Activated CD8-positive, alpha-beta memory T cell treated with anti-CD3 and anti-CD28 coated beads for 1 hour (primary cell): ENCODE measurements around the gene ABCC2.
"Not testable (repeated sequence)": the region's sequence is repeated elsewhere in the genome, so short reads cannot be mapped to it uniquely, and the experiment has no call there.

Experiments used
- DNase-seq, 2 donors: peaks; one replicate each; pipeline ENCODE4 v3.0.0-alpha.2; 2020; ENCODE audit warnings: low read depth in 1 of 2; ENCODE audit errors: extremely low read depth in 1 of 2

ABCC2 gene

GRCh38 chr10:99851825-99852224, 69.4 kb downstream of the ABCC2 start:
- DNase-seq = no peak

- no peak for DNase-seq
Measured at GRCh38 chr10:99852481-99853213, 70.2 kb downstream of the ABCC2 start.

DNA sequence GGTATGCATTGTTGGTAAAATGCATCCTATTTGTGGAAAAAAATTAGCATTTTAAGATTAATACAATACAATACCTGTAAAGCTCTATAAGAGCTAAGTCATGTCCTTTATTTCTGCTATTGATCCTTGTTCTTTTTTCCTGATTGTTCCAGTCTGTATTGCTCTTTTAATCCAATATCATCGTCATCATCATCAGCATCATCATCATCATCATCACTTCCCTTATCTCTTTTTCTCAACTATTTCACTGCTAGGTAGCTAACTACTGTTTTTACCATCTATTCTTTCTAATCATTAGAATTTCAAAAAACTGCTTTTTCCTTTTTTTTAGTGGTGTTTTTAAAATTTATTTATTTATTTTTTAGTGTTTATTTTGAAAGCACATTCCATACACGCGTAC, 71.2 kb downstream of the ABCC2 start:
- no peak for DNase-seq

GRCh38 chr10:99854860-99855259, 72.4 kb downstream of the ABCC2 start:
- DNase-seq = no peak

GRCh38 chr10:99855479-99856071, 73.1 kb downstream of the ABCC2 start:
- no peak for DNase-seq

DNA sequence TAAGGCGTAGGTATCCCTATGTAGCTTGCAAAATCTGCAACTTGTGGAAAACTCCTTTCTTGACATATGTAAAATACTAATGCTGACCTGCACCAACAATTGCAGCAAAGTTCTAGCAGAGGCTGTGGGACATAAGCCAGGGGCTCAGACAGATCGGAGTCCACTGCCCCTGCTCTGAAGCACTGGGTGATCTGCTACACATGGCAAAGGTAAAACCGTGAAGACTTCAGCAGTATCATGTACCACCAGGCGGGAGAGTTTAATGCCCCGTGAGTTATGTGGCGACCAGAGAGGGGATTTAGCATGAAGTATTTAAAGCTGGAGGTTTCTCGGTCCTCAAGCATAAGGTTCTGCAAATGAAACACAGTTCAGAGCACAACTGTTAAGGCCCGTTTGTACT, 76.4 kb downstream of the ABCC2 start:
- DNase-seq = no peak

DNA sequence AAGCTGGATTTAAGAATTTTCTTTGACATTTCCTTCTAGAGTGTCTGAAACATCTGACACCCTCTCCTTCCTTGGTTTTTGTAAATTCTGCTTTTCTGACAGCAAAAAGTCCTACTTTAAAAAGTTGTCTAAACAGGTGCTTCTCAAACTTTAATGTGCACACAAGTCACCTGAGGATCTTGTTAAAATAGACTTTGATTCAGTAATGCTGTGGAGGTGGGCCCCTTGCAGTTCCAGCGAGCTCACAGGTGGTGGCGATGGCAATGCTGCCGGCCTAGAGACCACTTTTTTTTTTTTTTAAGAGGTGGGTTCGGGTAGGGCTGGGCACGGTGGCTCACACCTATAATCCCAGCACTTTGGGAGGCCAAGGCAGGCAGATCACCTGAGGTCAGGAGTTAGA, 77.1 kb downstream of the ABCC2 start:
- DNase-seq = no peak

GRCh38 chr10:99860466-99860865, 78.0 kb downstream of the ABCC2 start:
- DNase-seq = no peak

DNA sequence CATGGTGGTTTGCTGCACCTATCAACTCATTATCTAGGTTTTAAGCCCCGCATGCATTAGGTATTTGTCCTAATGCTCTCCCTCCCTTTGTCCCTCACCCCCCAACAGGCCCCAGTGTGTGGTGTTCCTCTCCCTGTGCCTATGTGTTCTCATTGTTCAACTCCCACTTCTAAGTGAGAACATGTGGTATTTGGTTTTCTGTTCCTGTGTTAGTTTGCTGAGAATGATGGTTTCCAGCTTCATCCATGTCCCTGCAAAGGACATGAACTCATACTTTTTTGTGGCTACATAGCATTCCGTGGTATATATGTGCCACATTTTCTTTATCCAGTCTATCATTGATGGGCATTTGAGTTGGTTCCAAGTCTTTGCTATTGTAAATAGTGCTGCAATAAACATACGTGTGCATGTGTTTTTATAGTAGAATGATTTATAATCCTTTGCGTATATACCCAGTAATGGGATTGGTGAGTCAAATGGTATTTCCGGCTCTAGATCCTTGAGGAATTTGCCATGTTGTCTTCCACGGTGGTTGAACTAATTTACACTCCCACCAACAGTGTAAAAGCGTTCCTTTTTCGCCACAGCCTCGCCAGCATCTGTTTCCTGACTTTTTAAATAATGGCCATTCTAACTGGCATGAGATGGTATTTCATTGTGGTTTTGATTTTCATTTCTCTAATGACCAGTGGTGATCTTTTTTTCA, 81.2 kb downstream of the ABCC2 start:
- DNase-seq = not testable (repeated sequence)

DNA sequence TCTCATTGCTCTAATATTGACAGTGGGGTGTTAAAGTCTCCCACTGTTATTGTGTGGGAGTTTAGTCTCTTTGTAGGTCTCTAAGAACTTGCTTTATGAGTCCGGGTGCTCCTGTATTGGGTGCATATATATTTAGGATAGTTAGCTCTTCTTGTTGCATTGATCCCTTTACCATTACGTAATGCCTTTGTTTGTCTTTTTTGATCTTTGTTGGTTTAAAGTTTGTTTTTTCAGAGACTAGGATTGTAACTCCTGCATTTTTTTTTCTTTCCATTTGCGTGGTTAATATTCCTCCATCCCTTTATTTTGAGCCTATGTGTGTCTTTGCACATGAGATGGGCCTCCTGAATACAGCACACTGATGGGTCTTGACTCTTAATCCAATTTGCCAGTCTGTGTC, 84.8 kb downstream of the ABCC2 start:
- not testable (repeated sequence) for DNase-seq

GRCh38 chr10:99869581-99870122, 87.2 kb downstream of the ABCC2 start:
- no peak for DNase-seq

GRCh38 chr10:99870123-99870730, 87.8 kb downstream of the ABCC2 start:
- DNase-seq = no peak

DNA sequence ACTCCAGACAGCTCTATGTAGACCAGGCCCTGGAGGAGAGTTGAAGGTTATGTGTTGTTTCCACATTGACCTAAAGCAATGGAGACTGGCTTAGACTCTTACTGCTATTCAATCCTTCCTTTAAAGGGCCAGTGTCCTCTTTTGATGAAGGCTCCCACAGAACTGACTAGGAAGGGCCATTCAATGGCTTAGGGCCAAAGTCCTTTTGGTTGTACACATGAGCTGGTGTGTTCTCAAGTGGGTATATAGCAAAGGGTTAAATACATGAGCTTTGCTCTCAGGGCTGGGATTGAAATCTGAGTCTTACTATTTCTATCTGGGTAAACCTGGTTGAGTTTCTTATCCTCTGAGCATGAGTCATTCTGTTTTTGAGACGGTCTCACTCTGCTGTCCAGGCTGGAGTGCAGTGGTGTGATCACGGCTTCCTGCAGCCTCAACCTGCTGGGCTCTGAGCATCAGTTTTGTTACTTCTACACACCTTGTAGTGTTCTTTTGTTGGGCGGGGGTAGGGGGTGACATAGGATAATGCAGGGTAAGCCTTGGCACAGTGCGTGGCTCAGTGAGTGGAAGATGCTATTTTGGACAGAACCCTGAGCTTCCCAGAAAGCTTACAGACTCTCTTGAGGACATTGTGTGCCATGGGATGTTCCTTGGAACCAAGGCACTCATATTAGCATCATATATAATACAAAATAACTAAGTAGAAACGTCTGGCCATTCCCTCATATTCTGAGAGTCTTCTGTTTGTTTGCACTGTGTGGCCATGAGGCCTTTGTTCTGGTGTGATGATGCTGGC, 90.1 kb downstream of the ABCC2 start:
- DNase-seq = no peak

GRCh38 chr10:99873846-99874245, 91.4 kb downstream of the ABCC2 start:
- no peak for DNase-seq

- DNase-seq = no peak
Measured at GRCh38 chr10:99874341-99875085, 92.1 kb downstream of the ABCC2 start.

GRCh38 chr10:99875473-99875872, 93.0 kb downstream of the ABCC2 start:
- no peak for DNase-seq

- no peak for DNase-seq
Measured at GRCh38 chr10:99880080-99880835, 97.8 kb downstream of the ABCC2 start.

GRCh38 chr10:99881371-99881770, 98.9 kb downstream of the ABCC2 start:
- DNase-seq = no peak

DNA sequence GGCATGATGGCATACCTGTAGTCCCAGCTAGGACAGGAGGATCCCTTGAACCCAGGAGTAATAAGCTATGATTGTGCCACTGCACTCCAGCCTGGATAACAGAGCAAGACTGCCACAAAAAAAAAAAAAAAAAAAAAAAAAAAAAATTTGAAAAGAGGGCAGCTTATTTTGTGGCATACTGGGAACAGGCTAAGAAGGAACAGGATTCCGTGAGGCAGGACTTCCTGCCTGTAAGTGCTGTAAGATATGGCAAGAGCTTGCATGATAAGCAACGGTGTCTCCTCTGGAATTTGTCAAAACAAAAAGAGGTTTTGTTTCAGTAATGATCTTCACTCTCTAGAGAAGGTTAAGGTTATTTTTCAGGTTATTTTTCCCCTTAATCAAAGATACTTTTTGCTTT, 101.1 kb downstream of the ABCC2 start:
- DNase-seq = no peak
